Smooth muscle cell (in vitro differentiated cells): ENCODE data around the gene DOCK6. TPM values are rescaled to one million over a fixed set of nuclear protein-coding genes. Genes with fewer than 3 reads are reported as not detected.

Experiments
- DNase-seq: peaks from one replicate; lab custom pipeline; 2025; ENCODE audit not compliant: unreplicated experiment; lab: John Stamatoyannopoulos, UW
- H2AFZ ChIP-seq: fragments of 200-600 bp; sonication (generic); 2 replicates; pipeline ENCODE4 v1.6.0; 2016; ENCODE audit warnings: antibody characterized with exemption, low read depth, mild to moderate bottlenecking
- H3F3A ChIP-seq: fragments of 200-600 bp; sonication (generic); 2 replicates; pipeline ENCODE4 v1.6.0; 2017; ENCODE audit warnings: antibody characterized with exemption, low read depth
- H3K27ac ChIP-seq: fragments of 200-600 bp; sonication (generic); 2 replicates; pipeline ENCODE4 v1.5.1; 2016; ENCODE audit warnings: low read depth, mild to moderate bottlenecking
- H3K27me3 ChIP-seq: fragments of 200-600 bp; sonication (generic); 2 replicates; pipeline ENCODE4 v1.6.1; 2016; ENCODE audit warnings: low read depth, mild to moderate bottlenecking
- H3K36me3 ChIP-seq: fragments of 200-600 bp; sonication (generic); 2 replicates; pipeline ENCODE4 v1.5.1; 2016; ENCODE audit warnings: low read depth
- H3K4me1 ChIP-seq: fragments of 200-600 bp; sonication (generic); 2 replicates; pipeline ENCODE4 v1.5.1; 2016; ENCODE audit warnings: low read depth
- H3K4me2 ChIP-seq: fragments of 200-600 bp; sonication (generic); 2 replicates; pipeline ENCODE4 v1.6.0; 2016; ENCODE audit warnings: mild to moderate bottlenecking
- H3K4me3 ChIP-seq: fragments of 200-600 bp; sonication (generic); 2 replicates; pipeline ENCODE4 v1.5.1; 2016; ENCODE audit warnings: mild to moderate bottlenecking
- H3K79me2 ChIP-seq: fragments of 200-600 bp; sonication (generic); 2 replicates; pipeline ENCODE4 v1.6.0; 2016; ENCODE audit warnings: low read depth, mild to moderate bottlenecking
- H3K9ac ChIP-seq: fragments of 200-600 bp; sonication (generic); 2 replicates; pipeline ENCODE4 v1.6.0; 2016; ENCODE audit warnings: low read depth
- H3K9me3 ChIP-seq: fragments of 200-600 bp; sonication (generic); replicated peaks from 2 replicates; pipeline ENCODE4 v1.5.1; 2016; ENCODE audit warnings: low read depth
- H4K20me1 ChIP-seq: fragments of 200-600 bp; sonication (generic); 2 replicates; pipeline ENCODE4 v1.6.0; 2016; ENCODE audit warnings: low read depth
- WGBS: methylation state at CpG from one replicate; pipeline ENCODE4 v1.1.7; 2016; ENCODE audit warnings: low lambda C conversion rate; 5-methylcytosine and 5-hydroxymethylcytosine counted together
- polyA plus RNA-seq: library from polyadenylated mRNA; unstranded; fragments of >200 nt; fragmentation: Nextera tagmentation; extraction: Ambion mirVana; gene quantifications from 2 replicates; pipeline ENCODE4 v1.2.1, GENCODE V29; 2016
- total RNA-seq: library from RNA; depleted of rRNA; stranded (reverse); fragments of >200 nt; gene quantifications from 2 replicates; pipeline ENCODE4 v1.2.3, GENCODE V29; 2014
- TF ChIP-seq, protein P1 (sequence below): fragments of 200-600 bp; sonication (generic); IDR thresholded peaks from 2 replicates; pipeline ENCODE4 v1.5.1; 2017; ENCODE audit warnings: borderline replicate concordance, mild to moderate bottlenecking, antibody characterized with exemption; ENCODE audit not compliant: insufficient read depth, poor library complexity, severe bottlenecking

The DOCK6 gene
- total and polyA plus RNA-seq, 2 experiments from 2014 or later = 13.8 to 14.8 TPM

- no peak for DNase-seq
- Histone ChIP-seq H3K79me2 (no peaks in the 10 kb centered on the region), H2AFZ (no peak overlapping the region), H3K9me3 (no peaks in the 10 kb centered on the region), H4K20me1 (no peaks in the 10 kb centered on the region), H3K9ac (no peak overlapping the region), H3K4me1 (no peaks in the 10 kb centered on the region), H3K4me3 (no peak overlapping the region), H3K36me3 (no peaks in the 10 kb centered on the region), H3K27me3 (no peaks in the 10 kb centered on the region), H3K4me2 (no peak overlapping the region), H3K27ac (no peak overlapping the region), H3F3A (peaks cover 1% of the 10 kb centered on the region)
- TF ChIP-seq, protein P1, sequence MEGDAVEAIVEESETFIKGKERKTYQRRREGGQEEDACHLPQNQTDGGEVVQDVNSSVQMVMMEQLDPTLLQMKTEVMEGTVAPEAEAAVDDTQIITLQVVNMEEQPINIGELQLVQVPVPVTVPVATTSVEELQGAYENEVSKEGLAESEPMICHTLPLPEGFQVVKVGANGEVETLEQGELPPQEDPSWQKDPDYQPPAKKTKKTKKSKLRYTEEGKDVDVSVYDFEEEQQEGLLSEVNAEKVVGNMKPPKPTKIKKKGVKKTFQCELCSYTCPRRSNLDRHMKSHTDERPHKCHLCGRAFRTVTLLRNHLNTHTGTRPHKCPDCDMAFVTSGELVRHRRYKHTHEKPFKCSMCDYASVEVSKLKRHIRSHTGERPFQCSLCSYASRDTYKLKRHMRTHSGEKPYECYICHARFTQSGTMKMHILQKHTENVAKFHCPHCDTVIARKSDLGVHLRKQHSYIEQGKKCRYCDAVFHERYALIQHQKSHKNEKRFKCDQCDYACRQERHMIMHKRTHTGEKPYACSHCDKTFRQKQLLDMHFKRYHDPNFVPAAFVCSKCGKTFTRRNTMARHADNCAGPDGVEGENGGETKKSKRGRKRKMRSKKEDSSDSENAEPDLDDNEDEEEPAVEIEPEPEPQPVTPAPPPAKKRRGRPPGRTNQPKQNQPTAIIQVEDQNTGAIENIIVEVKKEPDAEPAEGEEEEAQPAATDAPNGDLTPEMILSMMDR = no peak
- 95% methylated on average over 5 of the region's 5 CpGs for WGBS
Measured at GRCh38 chr19:11204943-11205349, 57.4 kb downstream of the DOCK6 start.

- no peak overlapping the region for H2AFZ ChIP-seq
- no peak for DNase-seq
- no peaks in the 10 kb centered on the region for H3K36me3 ChIP-seq
- TF ChIP-seq, protein P1 = no peak
- H3F3A ChIP-seq = no peaks in the 10 kb centered on the region
- H3K79me2 ChIP-seq = no peaks in the 10 kb centered on the region
- H4K20me1 ChIP-seq = no peaks in the 10 kb centered on the region
- WGBS = 77% methylated on average over 8 of the region's 9 CpGs
- no peak overlapping the region for H3K4me3 ChIP-seq
- no peaks in the 10 kb centered on the region for H3K27me3 ChIP-seq
- H3K27ac ChIP-seq = no peak overlapping the region
- no peak overlapping the region for H3K9ac ChIP-seq
- no peak overlapping the region for H3K4me2 ChIP-seq
- H3K9me3 ChIP-seq = no peaks in the 10 kb centered on the region
- no peaks in the 10 kb centered on the region for H3K4me1 ChIP-seq
Measured at GRCh38 chr19:11204076-11204602, 58.2 kb downstream of the DOCK6 start.

GRCh38 chr19:11203194-11204075, 58.9 kb downstream of the DOCK6 start:
- no peaks in the 10 kb centered on the region for H3K36me3 ChIP-seq
- 38% methylated on average over 14 of the region's 17 CpGs for WGBS
- peak overlapping the region; percentile 31 for H3K27ac ChIP-seq
- no peak overlapping the region for H2AFZ ChIP-seq
- H3K4me3 ChIP-seq = no peak overlapping the region
- no peaks in the 10 kb centered on the region for H3K79me2 ChIP-seq
- H4K20me1 ChIP-seq = no peaks in the 10 kb centered on the region
- no peaks in the 10 kb centered on the region for H3K4me1 ChIP-seq
- TF ChIP-seq, protein P1 = peak; percentile 94
- H3K27me3 ChIP-seq = no peaks in the 10 kb centered on the region
- H3K4me2 ChIP-seq = peak overlapping the region; percentile 65
- H3F3A ChIP-seq = no peaks in the 10 kb centered on the region
- H3K9ac ChIP-seq = no peak overlapping the region
- DNase-seq = peak; percentile 73
- H3K9me3 ChIP-seq = no peaks in the 10 kb centered on the region
